Left hindlimb (tissue), 1 donor: ENCODE data around the gene WDFY4.

Source experiments
- DNase-seq: peaks from one replicate; pipeline ENCODE4 v3.0.0-alpha.2; 2018

WDFY4 gene

GRCh38 chr10:48710647-48711275 lies 26.1 kb downstream of the WDFY4 start:
- no peak for DNase-seq

- DNase-seq: no peak
Observed at GRCh38 chr10:48711830-48712229, 27.2 kb downstream of the WDFY4 start.

DNA sequence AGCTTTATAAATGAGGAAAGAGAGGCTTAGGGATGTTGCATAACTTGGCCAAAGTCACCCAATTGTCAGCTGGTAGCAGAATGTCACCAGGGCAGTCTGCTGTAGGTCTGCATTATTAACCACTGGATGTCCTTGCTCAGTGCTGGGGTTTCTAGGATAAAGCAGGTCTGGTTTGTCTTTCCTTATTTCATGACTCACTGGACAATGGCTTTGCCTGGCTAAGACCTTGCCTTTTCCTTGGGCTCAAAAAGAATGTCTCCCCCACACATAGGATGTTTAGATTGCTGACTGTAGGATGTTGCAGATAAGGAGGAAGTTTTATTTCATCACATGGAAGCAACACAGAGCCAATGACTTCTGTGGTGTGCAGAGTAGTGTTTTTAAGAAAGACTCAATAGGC lies 29.4 kb downstream of the WDFY4 start:
- DNase-seq: no peak

GRCh38 chr10:48716416-48716815 lies 31.7 kb downstream of the WDFY4 start:
- no peak for DNase-seq

DNA sequence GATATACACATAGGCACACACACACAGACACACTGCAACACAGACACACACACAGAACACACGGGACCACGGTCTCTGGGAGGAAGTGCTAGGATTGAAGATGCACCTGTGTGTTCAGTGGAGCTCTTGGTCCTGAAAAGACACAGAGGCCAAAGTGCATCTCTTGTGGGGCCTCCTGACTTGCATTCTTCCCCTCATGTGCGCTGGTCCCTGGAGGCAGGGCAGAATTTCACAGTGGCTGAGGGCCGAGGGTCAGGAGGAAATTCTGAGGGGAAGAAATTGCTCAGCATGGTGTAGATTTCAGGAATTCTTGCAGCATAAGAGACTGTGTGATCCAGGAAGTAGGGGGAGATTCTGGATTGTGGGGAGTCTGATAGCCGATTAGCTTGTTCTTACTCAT lies 35.9 kb downstream of the WDFY4 start:
- DNase-seq: no peak

DNA sequence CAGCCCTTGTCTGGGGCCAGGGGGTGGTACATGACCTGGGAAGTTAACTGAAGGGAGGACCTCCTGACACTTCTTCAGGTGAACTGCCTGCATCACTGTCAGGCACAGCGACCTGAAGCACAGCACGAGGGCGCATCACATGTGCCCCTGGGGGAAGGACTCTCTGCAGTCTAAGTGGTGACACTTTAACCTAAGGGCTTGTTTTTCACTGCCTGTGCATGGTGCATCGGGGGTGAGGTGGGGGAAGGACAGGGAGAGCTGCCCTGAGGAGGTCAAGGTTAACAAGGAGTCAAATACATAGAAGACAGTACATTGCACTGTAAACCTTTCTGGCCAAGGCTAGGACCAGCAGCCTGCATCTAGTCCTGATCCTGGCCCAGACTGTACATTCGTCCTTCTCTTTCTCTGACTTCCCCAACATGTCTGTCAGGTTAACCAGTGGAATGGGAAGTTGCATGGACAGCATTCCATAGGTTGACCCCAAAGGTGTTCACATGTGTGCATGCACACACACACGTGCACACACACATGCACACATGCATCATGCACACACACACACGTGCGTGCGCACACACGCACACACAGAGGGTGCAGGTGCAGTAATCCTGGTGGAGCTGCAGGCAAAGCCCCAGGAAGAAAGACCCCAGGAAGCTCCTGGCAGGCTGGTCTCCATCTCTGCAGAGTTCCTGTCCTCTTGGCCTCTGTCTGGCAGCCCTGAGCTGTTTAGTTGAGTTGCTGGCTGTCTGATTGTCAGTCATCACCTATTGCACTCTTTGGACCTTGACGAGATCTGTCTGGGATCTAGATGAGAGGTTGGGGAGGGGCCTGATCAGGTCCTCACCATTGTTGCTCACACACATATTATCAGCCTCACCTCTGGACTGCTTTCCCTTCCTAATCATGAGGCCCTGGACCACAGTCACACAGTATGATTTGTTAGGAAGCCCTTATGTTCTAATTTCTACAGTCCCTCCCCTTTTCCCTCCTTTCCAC lies 37.8 kb downstream of the WDFY4 start:
- no peak for DNase-seq

GRCh38 chr10:48724127-48724526 lies 39.5 kb downstream of the WDFY4 start:
- no peak for DNase-seq

DNA sequence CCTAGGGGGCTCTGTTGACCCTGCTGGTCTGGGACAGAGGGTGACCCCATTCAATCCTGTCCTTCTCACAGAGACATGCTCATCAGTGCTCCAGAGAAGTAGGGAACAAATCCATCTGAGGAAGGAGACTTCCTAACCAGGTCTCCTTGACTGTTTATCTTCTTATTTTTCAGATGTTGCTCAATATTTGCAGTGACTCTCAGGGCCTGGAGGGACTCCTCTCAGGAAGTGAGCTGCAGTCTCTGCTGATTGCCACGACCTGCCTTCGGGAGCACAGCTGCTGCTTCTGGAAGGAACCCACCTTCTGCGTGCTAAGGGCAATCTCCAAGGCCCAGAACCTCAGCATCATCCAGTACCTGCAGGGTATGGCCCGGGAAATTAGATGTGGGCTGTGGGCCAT lies 41.0 kb downstream of the WDFY4 start:
- DNase-seq: no peak

DNA sequence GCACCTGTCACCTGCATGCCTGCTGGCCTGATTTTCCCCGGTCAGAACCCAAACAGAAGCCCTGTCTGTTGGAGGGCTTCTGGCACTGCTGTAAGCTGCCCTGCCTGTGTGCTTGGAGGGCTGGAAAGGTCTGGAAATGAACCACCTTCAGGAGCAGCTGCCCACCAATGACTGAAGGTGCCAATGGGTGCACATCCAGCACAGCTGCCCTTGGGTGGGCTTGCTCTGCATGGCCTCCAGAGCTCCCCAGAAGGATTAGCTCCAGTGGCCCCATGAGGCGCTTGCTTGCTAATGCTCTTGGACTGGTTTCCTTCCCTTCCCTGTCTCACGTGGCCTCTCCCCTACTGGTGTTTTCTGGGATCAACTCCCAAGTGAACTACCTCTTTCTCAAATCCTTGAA lies 43.2 kb downstream of the WDFY4 start:
- no peak for DNase-seq

DNA sequence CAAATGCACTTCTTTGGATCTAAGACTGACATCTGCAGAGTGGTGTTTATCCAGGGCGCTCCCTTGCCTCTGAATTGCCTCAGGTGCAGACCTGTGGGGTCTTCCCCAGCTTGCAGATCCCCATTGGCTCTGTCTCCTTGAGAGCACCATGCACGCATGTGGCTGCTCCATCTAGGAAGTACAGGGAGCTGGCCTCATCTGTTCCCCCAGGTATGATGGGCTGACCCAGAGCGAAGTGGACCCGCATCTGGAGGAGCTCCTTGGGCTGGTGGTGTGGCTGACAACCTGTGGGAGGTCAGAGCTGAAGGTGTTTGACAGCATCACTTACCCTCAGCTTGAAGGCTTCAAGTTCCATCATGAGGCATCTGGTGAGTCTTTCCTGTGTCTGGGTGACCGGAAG lies 44.5 kb downstream of the WDFY4 start:
- DNase-seq: no peak

- DNase-seq: no peak
Observed at GRCh38 chr10:48729941-48730457, 45.3 kb downstream of the WDFY4 start.

DNA sequence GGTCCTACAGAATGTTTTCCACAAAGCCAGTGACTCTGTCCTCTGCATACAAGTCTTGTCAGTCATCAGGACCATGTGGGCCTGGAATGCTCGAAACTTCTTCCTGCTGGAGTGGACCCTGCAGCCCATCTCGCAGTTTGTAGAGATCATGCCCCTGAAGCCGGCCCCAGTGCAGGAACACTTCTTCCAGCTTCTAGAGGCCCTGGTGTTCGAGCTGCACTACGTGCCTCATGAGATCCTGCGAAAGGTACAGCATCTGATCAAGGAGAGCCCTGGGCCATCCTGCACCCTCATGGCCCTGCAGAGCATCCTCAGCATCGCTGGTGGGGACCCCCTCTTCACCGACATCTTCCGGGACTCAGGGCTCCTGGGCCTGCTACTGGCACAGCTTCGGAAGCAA lies 46.5 kb downstream of the WDFY4 start:
- no peak for DNase-seq

GRCh38 chr10:48731654-48732053 lies 47.0 kb downstream of the WDFY4 start:
- no peak for DNase-seq

GRCh38 chr10:48733329-48733728 lies 48.7 kb downstream of the WDFY4 start:
- DNase-seq: no peak

DNA sequence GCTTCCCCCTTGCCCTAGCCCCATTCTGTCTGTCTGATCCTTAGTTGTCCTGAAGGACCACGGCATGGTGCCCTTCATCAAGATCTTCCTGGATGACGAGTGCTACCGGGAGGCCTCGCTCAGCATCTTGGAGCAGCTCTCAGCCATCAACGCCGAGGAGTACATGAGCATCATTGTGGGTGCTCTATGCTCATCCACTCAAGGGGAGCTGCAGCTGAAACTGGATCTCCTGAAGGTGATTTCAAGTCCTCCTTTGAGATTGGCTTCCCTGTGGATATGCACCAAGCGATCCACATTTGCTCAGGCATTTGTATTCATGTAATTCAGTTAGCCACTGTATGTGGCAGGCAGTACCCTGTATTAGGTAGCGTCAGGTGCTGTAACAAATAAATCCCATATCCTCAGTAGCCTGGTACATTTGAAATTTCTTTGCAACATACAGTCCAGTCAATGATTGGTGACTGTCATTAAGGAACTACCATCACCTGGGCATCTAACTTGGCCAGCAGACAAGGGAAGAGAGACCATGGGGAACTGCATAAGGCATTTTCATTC lies 51.2 kb downstream of the WDFY4 start:
- no peak for DNase-seq

- DNase-seq: no peak
Observed at GRCh38 chr10:48736596-48736995, 51.9 kb downstream of the WDFY4 start.

DNA sequence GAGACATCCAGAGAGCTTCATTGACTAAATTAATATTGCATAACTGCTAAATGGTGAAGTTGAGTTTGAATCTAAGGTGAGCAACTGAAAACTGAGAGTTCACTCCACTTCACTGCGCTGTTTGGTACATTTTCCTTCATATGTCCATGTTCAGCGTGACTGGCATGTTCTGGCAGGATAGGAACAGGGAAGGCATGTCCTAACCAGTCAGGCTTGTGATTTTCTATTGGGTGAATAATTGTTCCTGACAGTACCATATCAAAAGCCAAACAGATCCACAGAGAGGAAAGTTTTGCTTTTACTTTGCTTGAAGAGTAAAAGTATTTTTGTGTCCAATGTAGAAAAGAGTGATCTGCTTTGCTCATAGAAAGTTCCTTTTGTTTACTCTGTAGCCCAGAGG lies 53.2 kb downstream of the WDFY4 start:
- DNase-seq: no peak

GRCh38 chr10:48739170-48739569 lies 54.5 kb downstream of the WDFY4 start:
- no peak for DNase-seq

DNA sequence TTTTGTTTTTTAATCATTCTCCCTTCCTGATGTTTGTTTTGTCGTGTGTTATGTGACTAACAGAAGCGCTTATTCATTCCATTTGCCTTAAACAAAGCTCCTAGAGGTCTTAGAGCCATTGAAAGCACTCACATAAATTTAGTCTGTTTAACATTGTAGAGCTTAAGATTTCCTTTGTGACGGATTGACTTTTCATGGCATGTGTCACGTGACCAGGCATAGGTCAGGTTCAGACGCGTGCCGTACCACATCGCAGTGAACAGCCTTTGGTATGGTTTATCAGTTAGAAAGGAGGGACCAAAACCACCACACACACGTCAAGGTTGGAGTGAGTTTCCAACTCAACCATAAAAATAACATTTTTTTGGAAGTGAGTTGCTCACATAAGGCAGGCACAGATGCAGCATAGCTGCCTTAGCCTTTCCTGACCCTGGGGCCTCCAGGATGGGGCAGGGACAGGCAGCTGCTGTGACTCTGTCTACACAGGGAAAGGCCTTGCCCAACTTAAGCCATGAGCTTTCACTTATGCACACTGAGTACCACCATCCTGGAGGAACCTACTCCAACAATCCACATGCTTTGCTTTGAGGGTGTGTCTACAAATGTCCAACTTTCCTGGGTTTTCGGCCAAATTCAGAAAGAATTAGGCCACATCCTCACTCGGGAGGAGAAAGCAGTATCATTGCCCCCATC lies 55.5 kb downstream of the WDFY4 start:
- no peak for DNase-seq

DNA sequence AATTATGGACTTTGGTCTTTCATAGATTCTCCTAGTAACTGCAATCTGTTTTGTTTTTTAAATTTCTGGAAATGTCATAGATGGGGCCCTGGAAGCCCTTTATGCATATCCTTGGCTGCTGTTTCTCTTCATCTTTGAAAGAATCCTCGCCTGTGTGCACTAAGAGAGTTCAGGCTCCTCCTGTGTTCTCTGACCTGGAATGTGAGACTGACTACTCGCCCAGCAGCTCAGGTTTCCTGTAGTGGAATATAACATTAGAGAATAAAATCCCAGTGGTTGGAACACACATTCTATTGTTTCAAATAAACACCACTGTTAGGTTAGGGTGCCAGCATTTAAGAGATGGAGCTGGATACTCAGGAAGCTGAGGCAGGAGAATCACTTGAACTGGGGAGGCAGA lies 56.3 kb downstream of the WDFY4 start:
- DNase-seq: no peak

GRCh38 chr10:48742891-48743860 lies 58.5 kb downstream of the WDFY4 start:
- DNase-seq: no peak

DNA sequence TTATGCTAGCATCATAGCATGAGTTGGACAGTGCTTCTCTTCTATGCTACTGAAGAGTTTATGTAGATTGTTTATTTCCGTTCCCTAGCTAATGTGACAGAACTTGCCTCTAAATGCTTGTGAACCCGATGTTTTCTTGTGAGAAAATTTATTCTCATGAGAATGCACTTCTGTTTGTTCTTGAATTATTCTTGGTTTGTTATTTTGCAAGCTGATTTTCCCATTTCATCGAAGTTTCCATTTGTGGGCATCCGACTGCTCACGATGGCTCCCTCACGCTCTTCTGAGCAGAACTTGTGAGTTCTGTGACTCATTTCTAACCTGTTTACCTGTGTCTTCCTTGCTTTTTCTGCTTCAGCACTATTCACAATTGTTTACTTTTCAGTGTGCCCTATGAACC lies 59.9 kb downstream of the WDFY4 start:
- DNase-seq: no peak
